Esophagus muscularis mucosa (tissue), 4 donors: ENCODE results near the gene LMO7. TPM values are rescaled to one million over a fixed set of nuclear protein-coding genes. Genes with fewer than 3 reads are reported as not detected.

Source experiments
- DNase-seq: peaks from one replicate; pipeline ENCODE4 v3.0.0-alpha.2; 2017; ENCODE audit errors: extremely low spot score
- H3K27ac ChIP-seq, 4 donors: fragments of 200-600 bp; sonication (generic); replicated peaks in 1 of 4; 1 replicate in 3 of 4; 2 replicates in 1 of 4; pipeline ENCODE4 v1.5.1; 2016 to 2019; ENCODE audit warnings: mild to moderate bottlenecking in 1 of 4
- H3K27me3 ChIP-seq, 4 donors: fragments of 200-600 bp; sonication (generic); one replicate each; pipeline versions ENCODE4 v1.5.1 to v1.6.0; 2016 to 2019
- H3K36me3 ChIP-seq, 4 donors: fragments of 200-600 bp; sonication (generic); one replicate each; pipeline ENCODE4 v1.5.1; 2016 to 2019
- H3K4me1 ChIP-seq, 4 donors: fragments of 200-600 bp; sonication (generic); one replicate each; pipeline ENCODE4 v1.5.1; 2016 to 2019
- H3K4me3 ChIP-seq, 4 donors: fragments of 200-600 bp; sonication (generic); 1 replicate in 2 of 4; 2 replicates in 2 of 4; pipeline ENCODE4 v1.5.1; 2016 to 2019; ENCODE audit warnings: mild to moderate bottlenecking in 4 of 4, moderate library complexity in 1 of 4
- H3K9me3 ChIP-seq, 4 donors: fragments of 200-600 bp; sonication (generic); 1 replicate in 3 of 4; 2 replicates in 1 of 4; pipeline ENCODE4 v1.5.1; 2016 to 2019
- CTCF ChIP-seq, 3 experiments: fragments of 200-600 bp in 2 of 3; fragments of 450-650 bp in 1 of 3; sonication (generic) in 2 of 3; IDR thresholded peaks; one replicate each; pipeline ENCODE4 v1.5.1; 2017 to 2019; ENCODE audit warnings: antibody characterized with exemption in 3 of 3, mild to moderate bottlenecking in 2 of 3, moderate library complexity in 1 of 3
- EP300 ChIP-seq: sonication (generic); formaldehyde crosslinking; IDR thresholded peaks from one replicate; pipeline ENCODE4 v1.6.1; 2017; ENCODE audit warnings: antibody characterized with exemption
- POLR2A ChIP-seq: fragments of 450-650 bp; IDR thresholded peaks from one replicate; pipeline ENCODE4 v1.6.1; 2017; ENCODE audit warnings: antibody characterized with exemption, moderate library complexity, mild to moderate bottlenecking, low read depth
- POLR2AphosphoS5 ChIP-seq, 2 donors: sonication (generic); formaldehyde crosslinking; IDR thresholded peaks; one replicate each; pipeline ENCODE4 v1.6.1; 2017; ENCODE audit warnings: antibody characterized with exemption in 2 of 2
- WGBS: methylation state at CpG from one replicate; pipeline ENCODE4 v1.1.5; 2018; 5-methylcytosine and 5-hydroxymethylcytosine counted together
- intact Hi-C: fragments of 100-400 bp; cut with DNase I; formaldehyde crosslinking; loops from one replicate; pipeline ENCODE4 v1.15.1; 2023
- total RNA-seq, 4 donors: library from RNA; depleted of rRNA; stranded (reverse); fragments of >200 nt; gene quantifications; one replicate each; pipeline versions ENCODE4 v1.1.0 to v1.2.1, GENCODE V29; 2016

Gene LMO7
- total RNA-seq, 4 donors from 2014 or later: 11.4 to 17.8 (median 14.7) TPM

DNA sequence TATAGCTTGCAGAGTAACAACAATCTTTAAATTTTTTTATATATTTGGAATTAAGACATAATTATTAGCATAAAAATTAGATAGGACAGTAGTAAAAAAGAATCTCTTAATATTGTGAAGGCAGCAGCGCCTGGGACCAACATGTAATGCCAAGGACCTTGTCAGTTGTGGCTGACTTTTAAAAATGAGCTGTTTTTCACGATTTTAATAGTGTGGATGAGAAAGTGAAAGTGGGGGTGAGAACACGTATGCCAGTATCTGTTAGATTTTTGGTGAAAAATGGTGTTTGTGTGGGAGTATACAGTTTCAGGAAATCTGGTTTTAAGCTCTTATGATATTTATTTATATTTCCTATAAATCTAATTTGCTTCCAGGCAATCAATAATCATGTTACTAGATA, 125.2 kb downstream of the LMO7 start:
- TF ChIP-seq POLR2A (no peak), POLR2AphosphoS5 (IDR thresholded peaks at IDR 0.05) (no peak), CTCF (IDR thresholded peaks at IDR 0.05) (no peak), EP300 (no peak)
- H3K9me3 ChIP-seq: no peaks in the 10 kb centered on the region
- H3K36me3 ChIP-seq: no peaks in the 10 kb centered on the region
- DNase-seq: no peak
- peak overlapping the region; percentile 58 to 70 (median 66) for H3K27ac ChIP-seq
- intact Hi-C loops: no loop called here
- no peaks in the 10 kb centered on the region for H3K27me3 ChIP-seq
- H3K4me1 ChIP-seq: peaks cover 6 to 28% (median 18%) of the 10 kb centered on the region in 4 donors
- H3K4me3 ChIP-seq: peak overlapping the region; percentile 36 to 51 (median 42)
- WGBS: 24% methylated on average over 3 of the region's 3 CpGs

GRCh38 chr13:75762076-75762937, 126.2 kb downstream of the LMO7 start:
- intact Hi-C loops: no loop called here
- H3K36me3 ChIP-seq: no peaks in the 10 kb centered on the region
- peak overlapping the region; percentile 36 to 51 (median 42) for H3K4me3 ChIP-seq
- 45% methylated on average over 7 of the region's 7 CpGs for WGBS
- TF ChIP-seq CTCF (IDR thresholded peaks at IDR 0.05): no peak
- peak in 1 of 2 donors; percentile 8 for TF ChIP-seq POLR2AphosphoS5 (IDR thresholded peaks at IDR 0.05)
- TF ChIP-seq POLR2A: no peak
- TF ChIP-seq EP300: no peak
- no peaks in the 10 kb centered on the region for H3K9me3 ChIP-seq
- no peak for DNase-seq
- H3K4me1 ChIP-seq: peaks cover 6 to 28% (median 18%) of the 10 kb centered on the region in 4 donors
- H3K27me3 ChIP-seq: no peaks in the 10 kb centered on the region
- peak overlapping the region; percentile 58 to 70 (median 66) for H3K27ac ChIP-seq

DNA sequence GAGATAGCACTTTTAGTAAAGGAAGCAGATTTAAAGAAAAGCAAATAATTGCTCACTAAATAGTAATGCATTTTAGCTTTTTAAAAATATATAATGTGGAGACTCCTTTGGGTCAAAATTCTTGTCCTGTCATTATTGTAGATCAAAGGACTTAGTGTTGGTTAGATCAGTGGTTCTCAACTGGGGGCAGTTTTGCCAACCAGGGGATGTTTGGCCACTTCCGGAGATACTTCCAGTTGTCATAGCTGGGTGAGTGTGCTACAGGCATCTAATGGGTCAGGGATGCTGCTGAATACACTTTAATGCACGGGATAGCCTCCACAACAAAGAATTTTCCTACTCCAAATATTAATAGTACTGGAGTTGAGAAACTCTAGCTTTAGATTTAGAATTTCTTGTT, 126.8 kb downstream of the LMO7 start:
- no peak for TF ChIP-seq EP300
- no peak for TF ChIP-seq CTCF (IDR thresholded peaks at IDR 0.05)
- TF ChIP-seq POLR2A: no peak
- no peak for TF ChIP-seq POLR2AphosphoS5 (IDR thresholded peaks at IDR 0.05)
- intact Hi-C loops: no loop called here
- 68% methylated on average over 2 of the region's 2 CpGs for WGBS
- H3K4me1 ChIP-seq: peaks cover 6 to 28% (median 18%) of the 10 kb centered on the region in 4 donors
- H3K36me3 ChIP-seq: no peaks in the 10 kb centered on the region
- DNase-seq: no peak
- H3K4me3 ChIP-seq: peak overlapping the region; percentile 36 to 51 (median 42)
- no peaks in the 10 kb centered on the region for H3K27me3 ChIP-seq
- no peaks in the 10 kb centered on the region for H3K9me3 ChIP-seq
- peak overlapping the region; percentile 58 to 70 (median 66) for H3K27ac ChIP-seq

GRCh38 chr13:75763512-75763911, 127.4 kb downstream of the LMO7 start:
- no peak overlapping the region for H3K4me3 ChIP-seq
- WGBS: 89% methylated on average over 3 of the region's 3 CpGs
- no peak for DNase-seq
- H3K36me3 ChIP-seq: no peaks in the 10 kb centered on the region
- H3K27me3 ChIP-seq: no peaks in the 10 kb centered on the region
- intact Hi-C loops: no loop called here
- peaks cover 6 to 28% (median 18%) of the 10 kb centered on the region in 4 donors for H3K4me1 ChIP-seq
- no peaks in the 10 kb centered on the region for H3K9me3 ChIP-seq
- TF ChIP-seq POLR2A (no peak), POLR2AphosphoS5 (IDR thresholded peaks at IDR 0.05) (no peak), CTCF (IDR thresholded peaks at IDR 0.05) (no peak), EP300 (no peak)
- H3K27ac ChIP-seq: no peak overlapping the region
